Breast epithelium (tissue), 3 donors: ENCODE data around the gene SORBS1.

Source experiments
- POLR2AphosphoS5 ChIP-seq, 3 donors: sonication (generic); formaldehyde crosslinking; IDR thresholded peaks; one replicate each; pipeline ENCODE4 v1.6.1; 2017; ENCODE audit warnings: antibody characterized with exemption in 3 of 3
- TF ChIP-seq, protein P1 (sequence below), 3 donors: fragments of 450-650 bp; IDR thresholded peaks; one replicate each; pipeline ENCODE4 v1.5.1; 2016 to 2017; ENCODE audit warnings: antibody characterized with exemption in 3 of 3, mild to moderate bottlenecking in 3 of 3, moderate library complexity in 3 of 3

DNA sequence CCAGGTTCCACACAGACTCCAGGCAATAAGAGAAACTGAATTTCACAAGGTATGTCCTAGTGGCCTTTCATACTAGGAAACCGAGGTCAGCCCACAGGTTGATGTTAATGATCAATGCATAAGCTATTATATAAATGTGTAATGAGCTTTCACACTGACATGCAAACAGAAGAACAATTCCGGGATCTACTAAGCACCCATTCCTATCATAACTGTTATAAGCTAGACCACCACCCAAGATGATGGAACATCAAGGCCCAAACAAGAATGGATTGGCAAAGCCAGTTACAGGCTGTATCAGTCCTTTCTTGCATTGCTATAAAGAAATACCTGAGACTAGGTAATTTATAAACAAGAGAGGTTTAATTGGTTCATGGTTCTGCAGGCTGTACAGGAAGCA lies 15.2 kb downstream of the SORBS1 start:
- no peak for TF ChIP-seq POLR2AphosphoS5 (IDR thresholded peaks at IDR 0.05)
- TF ChIP-seq, protein P1, sequence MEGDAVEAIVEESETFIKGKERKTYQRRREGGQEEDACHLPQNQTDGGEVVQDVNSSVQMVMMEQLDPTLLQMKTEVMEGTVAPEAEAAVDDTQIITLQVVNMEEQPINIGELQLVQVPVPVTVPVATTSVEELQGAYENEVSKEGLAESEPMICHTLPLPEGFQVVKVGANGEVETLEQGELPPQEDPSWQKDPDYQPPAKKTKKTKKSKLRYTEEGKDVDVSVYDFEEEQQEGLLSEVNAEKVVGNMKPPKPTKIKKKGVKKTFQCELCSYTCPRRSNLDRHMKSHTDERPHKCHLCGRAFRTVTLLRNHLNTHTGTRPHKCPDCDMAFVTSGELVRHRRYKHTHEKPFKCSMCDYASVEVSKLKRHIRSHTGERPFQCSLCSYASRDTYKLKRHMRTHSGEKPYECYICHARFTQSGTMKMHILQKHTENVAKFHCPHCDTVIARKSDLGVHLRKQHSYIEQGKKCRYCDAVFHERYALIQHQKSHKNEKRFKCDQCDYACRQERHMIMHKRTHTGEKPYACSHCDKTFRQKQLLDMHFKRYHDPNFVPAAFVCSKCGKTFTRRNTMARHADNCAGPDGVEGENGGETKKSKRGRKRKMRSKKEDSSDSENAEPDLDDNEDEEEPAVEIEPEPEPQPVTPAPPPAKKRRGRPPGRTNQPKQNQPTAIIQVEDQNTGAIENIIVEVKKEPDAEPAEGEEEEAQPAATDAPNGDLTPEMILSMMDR (IDR thresholded peaks at IDR 0.05), result no peak
